A549 (cell line): ENCODE measurements around the gene RLN3.

Experiments used
- CBX8 ChIP-seq: fragments of 200-600 bp; sonication (generic); IDR thresholded peaks from 2 replicates; pipeline ENCODE4 v1.6.1; 2016
- CHD2 ChIP-seq: fragments of 150-350 bp; IDR thresholded peaks from 2 replicates; pipeline ENCODE4 v1.6.1; 2014; ENCODE audit warnings: low read length; ENCODE audit not compliant: partially characterized antibody
- CHD4 ChIP-seq: fragments of 200-600 bp; sonication (generic); IDR thresholded peaks from 2 replicates; pipeline ENCODE4 v1.6.1; 2016; ENCODE audit warnings: antibody characterized with exemption, mild to moderate bottlenecking, borderline replicate concordance
- EP300 ChIP-seq, 2 experiments: fragments of >200 bp; sonication (Bioruptor Twin); formaldehyde crosslinking; IDR thresholded peaks; 2 replicates in 1 of 2; 3 replicates in 1 of 2; pipeline ENCODE4 v1.6.1; 2016 to 2017
- HOXA7 ChIP-seq: fragments of 250-450 bp; sonication (Bioruptor Pico); IDR thresholded peaks from 2 replicates; pipeline ENCODE4 v1.5.0; 2020; ENCODE audit warnings: mild to moderate bottlenecking, moderate library complexity
- MYC ChIP-seq: IDR thresholded peaks from 2 replicates; pipeline ENCODE4 v1.6.1; 2012; ENCODE audit warnings: mild to moderate bottlenecking, inconsistent platforms, low read length, improper control_type of control experiment, borderline replicate concordance
- NPAS2 ChIP-seq: fragments of 250-450 bp; sonication (Bioruptor Pico); IDR thresholded peaks from 2 replicates; pipeline ENCODE4 v1.8.0; 2022; ENCODE audit warnings: mild to moderate bottlenecking, moderate library complexity, borderline replicate concordance
- PHF8 ChIP-seq: fragments of 200-600 bp; sonication (generic); IDR thresholded peaks from 2 replicates; pipeline ENCODE4 v1.6.1; 2016; ENCODE audit warnings: low read depth, mild to moderate bottlenecking, antibody characterized with exemption, moderate library complexity, borderline replicate concordance
- RFX5 ChIP-seq: fragments of 450-650 bp; IDR thresholded peaks from 2 replicates; pipeline ENCODE4 v1.7.1; 2014; ENCODE audit warnings: antibody characterized with exemption, mild to moderate bottlenecking, moderate library complexity
- TF ChIP-seq, protein P1 (sequence below): fragments of >200 bp; sonication (Bioruptor Twin); formaldehyde crosslinking; IDR thresholded peaks from 3 replicates; pipeline ENCODE4 v1.5.1; 2016
- TF ChIP-seq, protein P2 (sequence below): fragments of 450-650 bp; IDR thresholded peaks from 2 replicates; pipeline ENCODE4 v1.6.1; 2014; ENCODE audit warnings: antibody characterized with exemption

DNA sequence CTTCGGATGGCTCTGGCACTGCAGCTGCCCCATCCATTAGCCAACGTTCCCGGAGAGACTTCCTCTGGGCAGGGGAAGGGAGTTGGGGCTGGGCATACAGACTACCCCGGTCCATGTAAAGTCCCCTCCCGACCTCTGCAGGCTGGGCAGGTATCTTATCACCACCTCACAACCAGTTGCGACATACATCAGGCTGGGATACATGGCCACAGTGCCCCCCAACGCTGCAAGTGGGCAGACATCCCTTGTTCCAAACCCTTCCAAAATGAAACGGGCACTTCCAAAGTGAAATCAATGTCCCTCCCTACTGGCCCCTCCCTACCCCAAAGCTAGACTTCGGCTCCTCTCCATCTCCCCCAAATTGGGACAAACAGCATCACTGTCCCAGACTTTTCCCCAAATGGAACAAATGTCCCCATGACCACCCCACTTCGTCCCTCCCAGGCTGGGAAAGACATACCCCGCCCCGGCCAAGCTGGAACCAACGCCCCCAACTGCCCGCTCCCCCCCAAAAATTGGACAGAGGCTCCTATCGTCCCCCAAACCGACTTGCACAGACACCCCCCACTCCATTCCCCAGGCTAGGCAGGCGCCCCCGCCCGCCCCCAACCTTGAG lies 28.9 kb downstream of the RLN3 start:
- TF ChIP-seq, protein P1, sequence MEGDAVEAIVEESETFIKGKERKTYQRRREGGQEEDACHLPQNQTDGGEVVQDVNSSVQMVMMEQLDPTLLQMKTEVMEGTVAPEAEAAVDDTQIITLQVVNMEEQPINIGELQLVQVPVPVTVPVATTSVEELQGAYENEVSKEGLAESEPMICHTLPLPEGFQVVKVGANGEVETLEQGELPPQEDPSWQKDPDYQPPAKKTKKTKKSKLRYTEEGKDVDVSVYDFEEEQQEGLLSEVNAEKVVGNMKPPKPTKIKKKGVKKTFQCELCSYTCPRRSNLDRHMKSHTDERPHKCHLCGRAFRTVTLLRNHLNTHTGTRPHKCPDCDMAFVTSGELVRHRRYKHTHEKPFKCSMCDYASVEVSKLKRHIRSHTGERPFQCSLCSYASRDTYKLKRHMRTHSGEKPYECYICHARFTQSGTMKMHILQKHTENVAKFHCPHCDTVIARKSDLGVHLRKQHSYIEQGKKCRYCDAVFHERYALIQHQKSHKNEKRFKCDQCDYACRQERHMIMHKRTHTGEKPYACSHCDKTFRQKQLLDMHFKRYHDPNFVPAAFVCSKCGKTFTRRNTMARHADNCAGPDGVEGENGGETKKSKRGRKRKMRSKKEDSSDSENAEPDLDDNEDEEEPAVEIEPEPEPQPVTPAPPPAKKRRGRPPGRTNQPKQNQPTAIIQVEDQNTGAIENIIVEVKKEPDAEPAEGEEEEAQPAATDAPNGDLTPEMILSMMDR = no peak
- TF ChIP-seq PHF8 (no peak), CBX8 (no peak), MYC (no peak), RFX5 (no peak), HOXA7 (CRISPR knock-in tag) (no peak), NPAS2 (CRISPR knock-in tag) (no peak), CHD4 (no peak), CHD2 (no peak), EP300 (IDR thresholded peaks at IDR 0.05) (no peak)
- TF ChIP-seq, protein P2, sequence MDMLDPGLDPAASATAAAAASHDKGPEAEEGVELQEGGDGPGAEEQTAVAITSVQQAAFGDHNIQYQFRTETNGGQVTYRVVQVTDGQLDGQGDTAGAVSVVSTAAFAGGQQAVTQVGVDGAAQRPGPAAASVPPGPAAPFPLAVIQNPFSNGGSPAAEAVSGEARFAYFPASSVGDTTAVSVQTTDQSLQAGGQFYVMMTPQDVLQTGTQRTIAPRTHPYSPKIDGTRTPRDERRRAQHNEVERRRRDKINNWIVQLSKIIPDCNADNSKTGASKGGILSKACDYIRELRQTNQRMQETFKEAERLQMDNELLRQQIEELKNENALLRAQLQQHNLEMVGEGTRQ = no peak
